HG03432 (cell line): Measurements from ENCODE around the gene SHF.
"Not testable (repeated sequence)": the region's sequence is repeated elsewhere in the genome, so short reads cannot be mapped to it uniquely, and the experiment has no call there.

Source experiments
- ATAC-seq: cut with Tn5 transposase; IDR thresholded peaks from one replicate; pipeline ENCODE4 v1.9.1; 2021; ENCODE audit warnings: mild to moderate bottlenecking, moderate library complexity; ENCODE audit not compliant: unreplicated experiment

Gene SHF

GRCh38 chr15:45148076-45149059 is 39.4 kb downstream of the SHF start:
- ATAC-seq, result no peak

GRCh38 chr15:45147606-45148005 is 40.2 kb downstream of the SHF start:
- no peak for ATAC-seq

GRCh38 chr15:45146405-45146804 is 41.4 kb downstream of the SHF start:
- ATAC-seq, result no peak

- ATAC-seq, result no peak
Measured at GRCh38 chr15:45144775-45145174, 43.0 kb downstream of the SHF start.

GRCh38 chr15:45143946-45144345 is 43.8 kb downstream of the SHF start:
- no peak for ATAC-seq

- ATAC-seq, result no peak
Measured at GRCh38 chr15:45143056-45143455, 44.7 kb downstream of the SHF start.

GRCh38 chr15:45141386-45141785 is 46.4 kb downstream of the SHF start:
- no peak for ATAC-seq

- ATAC-seq, result no peak
Measured at GRCh38 chr15:45140557-45141250, 47.1 kb downstream of the SHF start.

GRCh38 chr15:45139770-45140169 is 48.0 kb downstream of the SHF start:
- no peak for ATAC-seq

- ATAC-seq, result no peak
Measured at GRCh38 chr15:45138814-45139765, 48.7 kb downstream of the SHF start.

- no peak for ATAC-seq
Measured at GRCh38 chr15:45137703-45138102, 50.1 kb downstream of the SHF start.

GRCh38 chr15:45136378-45136764 is 51.4 kb downstream of the SHF start:
- no peak for ATAC-seq

GRCh38 chr15:45135705-45136377 is 51.9 kb downstream of the SHF start:
- not testable (repeated sequence) for ATAC-seq

- no peak for ATAC-seq
Measured at GRCh38 chr15:45134682-45135604, 52.8 kb downstream of the SHF start.

- ATAC-seq, result no peak
Measured at GRCh38 chr15:45134046-45134445, 53.7 kb downstream of the SHF start.

- no peak for ATAC-seq
Measured at GRCh38 chr15:45133561-45133920, 54.2 kb downstream of the SHF start.

GRCh38 chr15:45132844-45133560 is 54.8 kb downstream of the SHF start:
- ATAC-seq, result no peak

- ATAC-seq, result no peak
Measured at GRCh38 chr15:45131510-45131909, 56.3 kb downstream of the SHF start.
